K562 (cell line): ENCODE measurements around the gene ITGA11. TPM values are rescaled to one million over a fixed set of nuclear protein-coding genes. Genes with fewer than 3 reads are reported as not detected.

Source experiments
- ATAC-seq: fragments of 200-7000 bp; cut with Tn5 transposase; 3 replicates; pipeline ENCODE4 v1.9.1; 2020; ENCODE audit warnings: moderate library complexity
- BruUV-seq: library from RNA; stranded (reverse); fragments of 400-500 nt; replicated peaks from 2 replicates; lab custom pipeline; 2021; lab: Mats Ljungman, UMichigan
- CTCF ChIA-PET: fragments of 300-600 bp; formaldehyde crosslinking; extraction: SDS; loops from one replicate; lab custom pipeline; 2021; ENCODE audit warnings: low intra/inter-chr PET ratio; lab: Yijun Ruan, JAX
- POLR2A ChIA-PET: fragments of 300-600, 350-650 bp; sonication (Branson Sonifier 250); formaldehyde crosslinking; extraction: SDS; loops from one replicate; lab custom pipeline; 2021; ENCODE audit warnings: antibody characterized with exemption, inconsistent platforms; lab: Yijun Ruan, JAX
- DNase-seq, 4 experiments: peaks; one replicate each; pipeline versions ENCODE4 v3.0.0 to v3.0.0-alpha.2; 2011 to 2018; ENCODE audit warnings: low spot score in 3 of 4, mixed read lengths in 3 of 4; ENCODE audit errors: extremely low read depth in 1 of 4
- FAIRE-seq: peaks from 2 replicates; lab custom pipeline; 2011; peaks lifted over from hg19 to GRCh38; lab: Jason Lieb, UNC
- H2AFZ ChIP-seq: 2 replicates; pipeline ENCODE4 v1.6.0; 2011; ENCODE audit warnings: low read depth, low read length, control low read depth, inconsistent platforms
- H3K27ac ChIP-seq: fragments of 200-600 bp; 3 replicates; pipeline ENCODE4 v1.8.0; 2011; ENCODE audit warnings: low read depth, mild to moderate bottlenecking, control low read depth, inconsistent platforms, low read length, moderate library complexity, mixed read lengths; ENCODE audit errors: extremely low read depth
- H3K27me3 ChIP-seq, 2 experiments: fragments of 300-600 bp in 1 of 2; 2 replicates in 1 of 2; 3 replicates in 1 of 2; pipeline versions ENCODE4 v1.6.0 to v1.8.0; 2011; ENCODE audit warnings: inconsistent platforms in 2 of 2, low read length in 2 of 2, mild to moderate bottlenecking in 1 of 2, mixed read lengths in 1 of 2, moderate library complexity in 1 of 2; ENCODE audit not compliant: control insufficient read depth in 2 of 2, insufficient read depth in 2 of 2
- H3K36me3 ChIP-seq: fragments of 300-600 bp; 3 replicates; pipeline ENCODE4 v1.8.0; 2011; ENCODE audit warnings: mild to moderate bottlenecking, low read length, inconsistent platforms; ENCODE audit not compliant: control insufficient read depth, insufficient read depth
- H3K4me1 ChIP-seq, 2 experiments: fragments of 200-600 bp in 1 of 2; replicated peaks in 1 of 2; 2 replicates in 1 of 2; 3 replicates in 1 of 2; pipeline versions ENCODE4 v1.5.1 to v1.8.0; 2011; ENCODE audit warnings: inconsistent platforms in 2 of 2, low read length in 2 of 2, mild to moderate bottlenecking in 1 of 2, mixed read lengths in 1 of 2, moderate library complexity in 1 of 2; ENCODE audit not compliant: control insufficient read depth in 2 of 2, insufficient read depth in 2 of 2
- H3K4me2 ChIP-seq: 2 replicates; pipeline ENCODE4 v1.6.1; 2011; ENCODE audit warnings: low read length, control low read depth, inconsistent platforms, mixed read lengths; ENCODE audit not compliant: insufficient read depth
- H3K4me3 ChIP-seq: fragments of 200-600 bp; sonication (generic), shearing (Covaris generic); 2 replicates; pipeline ENCODE4 v1.5.1; 2016; ENCODE audit warnings: control low read depth, inconsistent platforms
- H3K79me2 ChIP-seq: fragments of 200-600 bp; 3 replicates; pipeline ENCODE4 v1.8.0; 2011; ENCODE audit warnings: low read length, inconsistent platforms; ENCODE audit not compliant: control insufficient read depth, insufficient read depth
- H3K9ac ChIP-seq, 2 experiments: 2 replicates each; pipeline versions ENCODE4 v1.6.0 to v1.6.1; 2011; ENCODE audit warnings: low read depth in 2 of 2, low read length in 2 of 2, control low read depth in 1 of 2, inconsistent platforms in 1 of 2, mild to moderate bottlenecking in 1 of 2, mixed read lengths in 1 of 2; ENCODE audit not compliant: insufficient read depth in 1 of 2
- H3K9me1 ChIP-seq: one replicate; pipeline ENCODE4 v1.6.0; 2011; ENCODE audit warnings: inconsistent platforms, mild to moderate bottlenecking, low read length, moderate library complexity; ENCODE audit not compliant: control insufficient read depth, insufficient read depth
- H3K9me3 ChIP-seq: replicated peaks from 2 replicates; pipeline ENCODE4 v1.5.1; 2011; ENCODE audit warnings: low read depth, low read length, inconsistent platforms; ENCODE audit not compliant: control insufficient read depth, insufficient read depth
- H4K20me1 ChIP-seq: replicated peaks from 2 replicates; pipeline ENCODE4 v1.6.1; 2011; ENCODE audit warnings: low read length, inconsistent platforms, mixed read lengths; ENCODE audit not compliant: control insufficient read depth, insufficient read depth
- ILK ChIP-seq: fragments of 450-650 bp; IDR thresholded peaks from 2 replicates; pipeline ENCODE4 v1.6.1; 2016; ENCODE audit warnings: missing genetic modification characterization, low read depth, mild to moderate bottlenecking, missing compliant biosample characterization, moderate library complexity, borderline replicate concordance
- SIX5 ChIP-seq, 2 experiments: IDR thresholded peaks; 2 replicates each; pipeline ENCODE4 v1.6.1; 2011; ENCODE audit warnings: low read length in 2 of 2, borderline replicate concordance in 1 of 2, low read depth in 1 of 2, mild to moderate bottlenecking in 1 of 2, moderate library complexity in 1 of 2; ENCODE audit not compliant: insufficient read depth in 1 of 2
- WGBS: fragments of 100-300 bp; shearing (Covaris generic); methylation state at CpG from one replicate; pipeline ENCODE4 v1.1.6; 2016; ENCODE audit warnings: low coverage, mixed read lengths; ENCODE audit not compliant: insufficient coverage; ENCODE audit errors: missing lambda C conversion rate; 5-methylcytosine and 5-hydroxymethylcytosine counted together
- in situ Hi-C: fragments of 300-500 bp; cut with MboI; formaldehyde crosslinking; loops from 4 replicates; pipeline ENCODE4 v1.15.0; 2018; ENCODE audit warnings: inconsistent platforms, mixed read lengths
- intact Hi-C: fragments of 100-400 bp; cut with micrococcal nuclease; formaldehyde crosslinking; loops from 2 replicates; pipeline ENCODE4 v1.14.2; 2022
- polyA plus RNA-seq, 8 experiments: library from polyadenylated mRNA; depleted of rRNA in 4 of 8; stranded (reverse) in 5 of 8; unstranded in 3 of 8; fragments of >200 nt; fragmentation: Nextera tagmentation in 2 of 8; fragmentation: Illumina TruSeq in 1 of 8; extraction: Ambion mirVana in 2 of 8; extraction: Trizol in 1 of 8; gene quantifications; 2 replicates each; pipeline versions ENCODE4 v1.2.1 to v1.2.3, GENCODE V29; 2011 to 2014; ENCODE audit warnings: inconsistent platforms in 1 of 8, missing spikeins in 1 of 8
- total RNA-seq, 7 experiments: library from RNA; depleted of rRNA in 6 of 7; stranded (reverse); fragments of >200 nt in 6 of 7; fragmentation: Illumina TruSeq in 2 of 7; extraction: Trizol in 2 of 7; gene quantifications; 2 replicates each; pipeline versions ENCODE4 v1.2.1 to v1.2.3, GENCODE V29; 2011 to 2021; ENCODE audit warnings: low replicate concordance in 1 of 7
- TF ChIP-seq, protein P1 (sequence below): fragments of 450-650 bp; formaldehyde crosslinking; IDR thresholded peaks from 2 replicates; pipeline ENCODE4 v1.4.0; 2020; ENCODE audit warnings: mild to moderate bottlenecking, moderate library complexity
- TF ChIP-seq, protein P2 (sequence below): fragments of 450-650 bp; formaldehyde crosslinking; IDR thresholded peaks from 2 replicates; pipeline ENCODE4 v1.4.0; 2020; ENCODE audit warnings: mild to moderate bottlenecking, mixed read lengths

The ITGA11 gene
- total and polyA plus RNA-seq, 9 of the 15 experiments (the other 6 are each of a cell fraction or from before 2014, with no cell fraction given), result 0.01 TPM; not detected in 8

DNA sequence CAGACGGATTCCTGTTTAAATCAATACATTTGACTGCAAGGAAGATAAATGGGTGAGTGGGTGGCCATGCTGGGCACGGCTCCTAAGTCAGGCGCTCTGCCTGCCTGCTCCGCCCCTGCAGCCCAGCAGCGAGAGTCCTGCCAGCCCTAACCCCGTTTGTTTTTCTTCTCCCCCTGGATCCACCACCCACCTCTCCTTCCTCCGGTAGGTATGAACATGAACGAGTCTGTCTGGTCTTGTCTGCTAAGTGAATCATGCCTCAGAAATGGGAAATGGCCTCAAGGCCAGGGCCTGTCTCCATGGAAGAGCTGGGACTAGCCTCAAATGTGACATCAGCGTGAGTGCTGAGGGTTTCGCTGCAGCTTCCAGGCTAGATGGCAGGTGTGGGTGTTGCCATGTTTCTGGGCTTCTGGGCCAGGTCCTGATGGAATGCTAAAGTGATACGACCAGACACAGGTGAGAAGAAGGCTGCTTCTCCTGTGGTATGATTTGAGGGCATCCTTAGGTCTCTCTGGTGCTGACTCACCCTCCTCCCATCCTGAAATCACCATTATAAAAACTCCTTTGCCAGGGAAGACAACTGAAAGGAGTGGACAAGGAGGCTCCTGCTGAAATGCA, 160.0 kb downstream of the ITGA11 start:
- ATAC-seq, result no peak; the same call in 2 of the 3 replicates
- DNase-seq, result no peak
- 27% methylated on average over 10 of the region's 11 CpGs for WGBS
- in situ Hi-C loops (no loop called here), intact Hi-C loops (no loop called here)
- no TSS peak for BruUV-seq
- TF ChIP-seq ILK (tag) (no peak), SIX5 (IDR thresholded peaks at IDR 0.05; ENCODE audit: borderline replicate concordance in 1 of 2, insufficient read depth in 1 of 2, low read depth in 1 of 2, low read length in 2 of 2) (no peak)
- TF ChIP-seq, protein P1, sequence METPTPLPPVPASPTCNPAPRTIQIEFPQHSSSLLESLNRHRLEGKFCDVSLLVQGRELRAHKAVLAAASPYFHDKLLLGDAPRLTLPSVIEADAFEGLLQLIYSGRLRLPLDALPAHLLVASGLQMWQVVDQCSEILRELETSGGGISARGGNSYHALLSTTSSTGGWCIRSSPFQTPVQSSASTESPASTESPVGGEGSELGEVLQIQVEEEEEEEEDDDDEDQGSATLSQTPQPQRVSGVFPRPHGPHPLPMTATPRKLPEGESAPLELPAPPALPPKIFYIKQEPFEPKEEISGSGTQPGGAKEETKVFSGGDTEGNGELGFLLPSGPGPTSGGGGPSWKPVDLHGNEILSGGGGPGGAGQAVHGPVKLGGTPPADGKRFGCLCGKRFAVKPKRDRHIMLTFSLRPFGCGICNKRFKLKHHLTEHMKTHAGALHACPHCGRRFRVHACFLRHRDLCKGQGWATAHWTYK (CRISPR knock-in tag), result no peak
- TF ChIP-seq, protein P2, sequence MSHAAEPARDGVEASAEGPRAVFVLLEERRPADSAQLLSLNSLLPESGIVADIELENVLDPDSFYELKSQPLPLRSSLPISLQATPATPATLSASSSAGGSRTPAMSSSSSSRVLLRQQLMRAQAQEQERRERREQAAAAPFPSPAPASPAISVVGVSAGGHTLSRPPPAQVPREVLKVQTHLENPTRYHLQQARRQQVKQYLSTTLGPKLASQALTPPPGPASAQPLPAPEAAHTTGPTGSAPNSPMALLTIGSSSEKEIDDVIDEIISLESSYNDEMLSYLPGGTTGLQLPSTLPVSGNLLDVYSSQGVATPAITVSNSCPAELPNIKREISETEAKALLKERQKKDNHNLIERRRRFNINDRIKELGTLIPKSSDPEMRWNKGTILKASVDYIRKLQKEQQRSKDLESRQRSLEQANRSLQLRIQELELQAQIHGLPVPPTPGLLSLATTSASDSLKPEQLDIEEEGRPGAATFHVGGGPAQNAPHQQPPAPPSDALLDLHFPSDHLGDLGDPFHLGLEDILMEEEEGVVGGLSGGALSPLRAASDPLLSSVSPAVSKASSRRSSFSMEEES (CRISPR knock-in tag), result no peak
- no peaks in the 10 kb centered on the region for H3K9me3 ChIP-seq
- no peaks in the 10 kb centered on the region for H4K20me1 ChIP-seq
- H3K79me2 ChIP-seq, result no peaks in the 10 kb centered on the region
- CTCF ChIA-PET, result no interaction called here
- no peaks in the 10 kb centered on the region for H3K36me3 ChIP-seq
- peaks cover 0 to under 1% of the 10 kb centered on the region in 2 experiments; a peak in 2 of 5 replicates for H3K4me1 ChIP-seq
- no peak overlapping the region for H3K4me2 ChIP-seq
- FAIRE-seq, result no peak
- H3K27me3 ChIP-seq, result peaks cover 5 to 15% of the 10 kb centered on the region in 2 experiments; a peak in 4 of 5 replicates
- H3K27ac ChIP-seq, result no peak overlapping the region
- H3K9ac ChIP-seq, result peak overlapping the region in 1 of 2 experiments; percentile 76; a peak in 1 of 4 replicates
- no peaks in the 10 kb centered on the region for H3K9me1 ChIP-seq
- POLR2A ChIA-PET, result no interaction called here
- no peak overlapping the region for H2AFZ ChIP-seq
- H3K4me3 ChIP-seq, result no peak overlapping the region
